GM21367 (cell line): ENCODE results near the gene FADS6.

Source experiments
- ATAC-seq: cut with Tn5 transposase; IDR thresholded peaks from one replicate; pipeline ENCODE4 v1.9.1; 2021; ENCODE audit not compliant: unreplicated experiment

The FADS6 gene

DNA sequence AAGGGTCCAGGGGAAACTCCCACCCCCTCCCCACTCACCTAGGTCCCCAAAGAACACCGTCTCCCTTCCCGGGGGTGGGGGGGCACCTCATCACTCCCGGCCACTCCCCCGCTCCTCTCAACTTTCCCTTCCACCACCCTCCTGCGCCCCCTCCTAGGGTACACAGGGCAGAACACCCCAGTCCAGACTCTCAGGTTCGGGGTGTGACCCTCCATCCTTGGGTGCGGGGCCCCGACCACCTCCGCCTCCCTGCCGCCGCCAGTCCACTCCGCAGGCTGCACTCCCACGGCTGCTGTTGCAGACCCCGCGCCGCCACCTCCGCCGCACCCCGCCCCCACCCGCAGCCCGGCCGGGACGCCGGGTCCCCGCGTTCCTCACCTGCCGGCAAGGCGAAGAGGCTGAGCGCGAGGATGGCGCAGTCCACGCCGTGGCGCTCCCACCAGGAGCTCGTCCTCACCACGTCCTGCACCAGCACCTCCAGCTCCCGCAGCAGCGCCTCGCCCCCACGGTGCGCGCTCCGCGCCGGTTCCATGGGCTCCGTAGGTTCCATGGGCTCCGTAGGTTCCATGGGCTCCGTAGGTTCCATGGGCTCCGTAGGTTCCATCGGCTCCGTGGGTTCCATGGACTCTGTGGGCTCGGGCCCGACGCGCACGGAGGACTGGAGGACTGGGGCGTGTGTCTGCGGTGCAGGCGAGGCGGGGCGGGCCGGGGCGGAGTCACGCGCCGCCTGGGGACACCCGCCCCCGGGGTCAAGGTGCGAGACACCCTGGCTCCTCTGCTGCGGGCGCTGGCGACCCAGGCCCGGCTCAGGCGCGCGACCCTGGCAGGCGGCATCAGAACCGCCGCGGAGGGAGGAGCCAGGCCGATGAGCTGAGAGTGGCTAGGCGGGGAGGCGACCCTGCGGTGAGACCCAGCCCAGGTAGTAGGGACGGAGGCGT lies at the start of gene FADS6:
TSS of gene FADS6 (minus strand) at position 660 of the 938 bp plus-strand sequence. CDS start at position 622, 38 bp downstream.
- no peak for ATAC-seq

GRCh38 chr17:74941128-74941725 lies 47.8 kb upstream of the FADS6 start:
- ATAC-seq: no peak

DNA sequence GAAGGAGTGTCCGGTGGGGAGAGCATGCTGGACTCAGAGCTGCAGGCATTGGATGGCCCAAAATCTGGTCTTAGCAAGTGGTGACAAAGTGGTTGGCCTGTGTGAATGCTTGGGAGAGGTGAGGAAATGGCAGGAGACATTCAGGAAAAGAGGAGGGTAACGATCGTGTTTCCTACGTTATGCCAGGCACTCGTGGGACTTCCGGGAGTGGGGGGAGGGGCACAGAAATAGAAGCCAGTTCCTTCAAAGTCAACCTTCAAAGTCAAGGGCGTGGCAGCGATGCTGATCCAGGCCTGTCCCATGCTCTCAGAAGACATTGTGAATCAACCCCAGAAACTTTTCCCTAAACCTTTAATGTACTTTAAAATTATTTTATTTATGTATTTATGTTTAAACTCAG lies 46.1 kb upstream of the FADS6 start:
- ATAC-seq: no peak

- ATAC-seq: no peak
These were observed 44.9 kb upstream of the FADS6 start for GRCh38 chr17:74938194-74938950.

- no peak for ATAC-seq
These were observed 43.9 kb upstream of the FADS6 start for GRCh38 chr17:74937064-74938051.

DNA sequence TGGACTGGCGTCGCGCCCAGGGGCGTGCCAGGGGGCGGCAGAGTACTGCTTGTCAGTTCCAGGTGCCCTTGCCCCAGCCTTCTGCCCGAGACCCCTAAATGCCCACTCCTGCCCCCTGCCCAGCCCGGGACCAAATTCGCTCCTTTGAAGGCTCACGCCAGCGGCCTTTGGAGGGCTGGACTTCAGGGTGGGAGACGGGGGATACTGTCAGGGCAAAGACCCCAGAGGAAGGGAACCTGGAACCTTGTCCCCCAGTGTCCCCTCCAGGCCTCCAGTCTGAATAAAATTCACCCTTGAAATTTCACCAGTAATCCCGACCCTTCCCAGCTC lies 43.0 kb upstream of the FADS6 start:
- ATAC-seq: no peak

- ATAC-seq: no peak
These were observed 42.4 kb upstream of the FADS6 start, which contains the start of gene OTOP3 for GRCh38 chr17:74935585-74936469. TSS of gene OTOP3 (plus strand) at chr17:74935898. CDS start at chr17:74935922, 24 bp downstream.

DNA sequence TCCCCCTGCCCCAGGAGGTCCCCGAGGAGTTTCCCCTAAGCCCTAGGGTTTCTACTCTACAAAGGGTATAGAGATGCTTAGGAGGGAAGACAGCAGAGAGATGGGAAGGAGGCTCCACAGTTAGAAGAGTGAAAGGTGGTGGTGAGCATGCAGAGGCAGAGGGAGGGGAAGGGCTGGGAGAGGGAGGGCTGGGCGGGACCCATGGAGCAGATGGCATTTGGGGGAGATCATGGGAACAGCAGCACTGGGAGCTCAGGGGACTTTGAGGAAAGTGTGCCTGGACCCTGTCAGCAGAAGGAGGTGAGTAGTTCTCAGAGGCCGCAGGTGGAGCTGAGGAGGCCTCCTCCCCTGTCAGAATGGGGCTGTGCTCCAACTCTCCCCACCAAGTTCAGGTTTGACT lies 41.6 kb upstream of the FADS6 start:
- no peak for ATAC-seq

- ATAC-seq: no peak
These were observed 37.2 kb upstream of the FADS6 start for GRCh38 chr17:74930535-74931036.

DNA sequence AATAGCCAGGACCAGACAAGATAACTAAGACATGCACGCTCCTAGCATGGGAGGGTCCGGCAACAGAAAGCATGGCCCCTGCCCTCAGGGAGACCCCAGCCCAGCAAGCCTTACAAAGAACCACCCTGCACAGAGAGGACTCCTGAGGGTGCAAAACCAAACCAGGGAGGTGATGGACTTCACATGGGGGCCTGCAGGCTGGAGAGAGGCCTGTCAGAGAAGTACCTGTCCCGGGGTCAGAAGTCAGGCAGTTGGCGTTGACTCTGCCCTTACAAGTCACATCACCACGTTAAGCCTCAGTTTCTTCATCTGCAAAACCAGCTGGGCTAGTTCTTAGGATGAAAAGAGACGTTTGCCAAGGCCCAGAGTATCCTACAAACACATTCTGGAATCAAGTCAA lies 35.4 kb upstream of the FADS6 start:
- no peak for ATAC-seq

- no peak for ATAC-seq
These were observed 31.8 kb upstream of the FADS6 start for GRCh38 chr17:74925242-74925641.

DNA sequence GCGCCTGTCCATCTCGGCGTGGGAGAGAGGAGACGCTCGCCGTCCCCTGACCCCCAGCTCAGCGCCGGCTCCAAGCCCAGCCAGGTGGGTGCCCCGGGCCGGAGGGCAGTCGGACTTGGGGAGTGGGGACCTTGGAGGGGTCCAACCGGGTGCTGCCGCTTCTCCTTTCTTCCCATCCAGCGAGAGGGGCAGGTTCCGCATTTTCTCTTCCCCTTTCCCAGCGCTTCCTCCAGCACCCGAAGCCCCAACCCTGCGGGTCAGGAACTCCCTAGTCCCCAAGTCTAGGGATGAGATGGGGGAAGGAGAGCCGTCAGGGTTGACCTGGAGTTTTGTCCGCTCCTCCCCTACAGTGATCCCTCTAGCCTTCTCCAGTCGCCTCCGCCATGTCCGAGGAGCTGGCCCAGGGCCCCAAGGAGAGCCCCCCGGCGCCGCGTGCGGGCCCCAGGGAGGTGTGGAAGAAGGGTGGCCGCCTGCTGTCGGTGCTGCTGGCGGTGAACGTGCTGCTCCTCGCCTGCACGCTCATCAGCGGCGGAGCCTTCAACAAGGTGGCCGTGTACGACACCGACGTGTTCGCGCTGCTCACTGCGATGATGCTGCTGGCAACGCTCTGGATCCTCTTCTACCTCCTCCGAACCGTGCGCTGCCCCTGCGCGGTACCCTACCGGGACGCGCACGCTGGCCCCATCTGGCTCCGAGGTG lies 31.0 kb upstream of the FADS6 start, which contains the start of gene OTOP2:
TSS of gene OTOP2 (plus strand) at position 24 of the 699 bp plus-strand sequence. CDS start at position 384, 360 bp downstream.
- no peak for ATAC-seq

GRCh38 chr17:74923538-74924249 lies 30.3 kb upstream of the FADS6 start:
- ATAC-seq: no peak

DNA sequence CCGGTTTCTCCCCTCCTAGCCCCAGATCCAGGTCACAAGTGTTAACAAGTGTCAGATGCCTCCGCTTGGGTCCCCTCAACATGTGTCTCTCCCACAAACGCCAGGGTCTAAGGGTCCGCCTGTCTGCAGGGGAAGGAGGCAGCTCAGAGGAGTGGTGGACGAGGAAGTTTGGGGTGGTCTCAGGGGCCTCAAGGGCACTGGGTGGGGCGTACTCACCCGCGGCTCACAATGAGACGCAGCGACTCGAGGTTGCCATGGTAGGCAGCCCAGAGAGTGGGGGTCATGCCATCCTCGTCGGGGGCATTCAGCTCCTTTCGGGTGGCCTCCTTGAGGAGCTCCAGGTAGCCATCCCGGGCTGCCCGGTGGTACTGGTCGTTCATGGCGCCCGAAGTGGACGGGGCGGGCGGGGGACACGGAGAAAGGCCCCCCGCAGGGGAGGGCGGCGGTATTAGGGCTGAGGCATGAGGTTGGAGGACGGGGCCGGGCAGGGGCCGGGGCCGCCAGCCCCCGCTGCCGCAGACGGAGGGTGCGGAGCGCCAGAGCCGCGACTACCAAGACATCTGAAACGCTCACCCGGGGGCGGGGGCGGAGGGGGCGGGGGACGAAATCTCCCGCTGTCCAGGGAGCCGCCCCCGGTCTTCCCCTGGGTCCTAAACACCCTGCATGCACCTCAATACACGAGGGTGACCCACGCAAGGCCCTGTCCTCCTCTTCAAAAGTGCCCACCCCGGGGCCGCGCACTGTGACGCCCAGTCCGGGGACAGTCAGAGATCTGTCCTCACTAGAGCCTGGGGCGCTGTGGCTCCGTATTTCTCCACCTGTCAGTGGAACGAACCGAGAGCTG lies 29.5 kb upstream of the FADS6 start, which contains the start of gene USH1G:
TSS of gene USH1G (minus strand) at position 562 of the 844 bp plus-strand sequence. CDS start at position 380, 182 bp downstream.
- no peak for ATAC-seq

DNA sequence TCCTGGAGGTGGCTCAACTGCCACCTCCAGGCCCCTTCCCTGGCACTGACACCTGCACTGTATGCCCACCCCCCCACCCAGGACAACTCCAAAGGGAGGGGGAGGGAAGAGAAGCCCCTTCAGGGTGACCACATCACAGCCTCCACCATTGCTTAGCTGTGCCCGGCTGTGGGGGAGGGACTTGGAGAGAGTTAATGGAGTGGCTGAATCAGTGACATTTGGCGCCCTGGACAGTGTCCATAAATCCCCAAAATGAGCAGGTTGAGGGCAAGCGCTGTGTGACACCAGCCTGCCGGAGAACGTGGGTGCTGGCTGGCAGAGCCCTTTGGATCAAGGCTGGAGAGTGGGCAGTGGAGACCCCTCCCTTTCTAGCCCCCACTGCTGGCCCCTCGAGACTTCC lies 28.7 kb upstream of the FADS6 start:
- no peak for ATAC-seq

DNA sequence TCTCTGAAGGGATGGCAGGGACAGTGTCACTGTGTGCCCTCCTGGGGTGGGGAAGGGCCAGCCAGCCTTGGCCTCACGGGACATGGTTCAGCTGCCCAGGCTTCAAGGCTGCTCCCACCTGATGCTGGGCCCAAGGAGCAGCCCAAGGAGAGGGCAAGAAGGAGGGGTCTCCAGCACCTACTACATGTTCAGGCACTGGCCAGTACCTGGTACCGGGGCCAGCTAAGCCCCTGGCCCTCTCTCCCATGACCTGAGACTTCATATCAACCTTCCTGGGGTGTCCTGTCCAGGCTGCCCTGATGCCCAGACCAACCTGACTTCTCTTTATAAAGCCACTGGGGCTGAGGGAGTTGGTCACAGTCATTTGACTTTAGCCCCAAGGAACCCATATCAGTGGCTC lies 28.3 kb upstream of the FADS6 start:
- ATAC-seq: no peak
